Ishikawa (cell line): Measurements from ENCODE around the gene SETD1A.

Experiments used
- CEBPB ChIP-seq: IDR thresholded peaks from 2 replicates; pipeline ENCODE4 v1.6.1; 2012
- CREB1 ChIP-seq: IDR thresholded peaks from 2 replicates; pipeline ENCODE4 v1.6.1; 2012; ENCODE audit warnings: low read depth
- EGR1 ChIP-seq: IDR thresholded peaks from 2 replicates; pipeline ENCODE4 v1.6.1; 2012
- EP300 ChIP-seq: IDR thresholded peaks from 2 replicates; pipeline ENCODE4 v1.6.1; 2012; ENCODE audit warnings: borderline replicate concordance
- FOXM1 ChIP-seq: IDR thresholded peaks from 2 replicates; pipeline ENCODE4 v1.6.1; 2012; ENCODE audit warnings: low read depth, borderline replicate concordance
- MAX ChIP-seq: IDR thresholded peaks from 2 replicates; pipeline ENCODE4 v1.6.1; 2012
- NFIC ChIP-seq: IDR thresholded peaks from 2 replicates; pipeline ENCODE4 v1.6.1; 2012
- RAD21 ChIP-seq: IDR thresholded peaks from 2 replicates; pipeline ENCODE4 v1.6.1; 2012; ENCODE audit warnings: low read depth
- REST ChIP-seq: IDR thresholded peaks from 2 replicates; pipeline ENCODE4 v1.6.1; 2012; ENCODE audit warnings: low read depth, mild to moderate bottlenecking
- TAF1 ChIP-seq: IDR thresholded peaks from 2 replicates; pipeline ENCODE4 v1.6.1; 2012; ENCODE audit warnings: low read depth, mild to moderate bottlenecking
- TCF12 ChIP-seq: IDR thresholded peaks from 2 replicates; pipeline ENCODE4 v1.6.1; 2012; ENCODE audit warnings: low read depth
- TEAD4 ChIP-seq: IDR thresholded peaks from 2 replicates; pipeline ENCODE4 v1.6.1; 2012
- USF1 ChIP-seq: IDR thresholded peaks from 2 replicates; pipeline ENCODE4 v1.6.1; 2012
- YY1 ChIP-seq: IDR thresholded peaks from 2 replicates; pipeline ENCODE4 v1.6.1; 2012; ENCODE audit warnings: low read depth
- ZBTB7A ChIP-seq: IDR thresholded peaks from 2 replicates; pipeline ENCODE4 v1.6.1; 2012; ENCODE audit warnings: low read depth

The SETD1A gene

GRCh38 chr16:30982548-30983288 lies 25.2 kb downstream of the SETD1A start:
- no peak for TF ChIP-seq EGR1
- no peak for TF ChIP-seq TEAD4
- no peak for TF ChIP-seq YY1
- no peak for TF ChIP-seq TAF1
- TF ChIP-seq MAX, result no peak
- no peak for TF ChIP-seq TCF12
- no peak for TF ChIP-seq CREB1
- TF ChIP-seq USF1, result no peak
- TF ChIP-seq REST, result no peak
- no peak for TF ChIP-seq CEBPB
- no peak for TF ChIP-seq ZBTB7A
- no peak for TF ChIP-seq NFIC
- no peak for TF ChIP-seq FOXM1
- no peak for TF ChIP-seq EP300
- no peak for TF ChIP-seq RAD21

- no peak for TF ChIP-seq MAX
Measured at GRCh38 chr16:30983289-30983889, 25.8 kb downstream of the SETD1A start.

GRCh38 chr16:30983898-30984610 lies 26.5 kb downstream of the SETD1A start:
- no peak for TF ChIP-seq USF1
- TF ChIP-seq ZBTB7A, result no peak
- TF ChIP-seq NFIC, result no peak
- no peak for TF ChIP-seq TAF1
- no peak for TF ChIP-seq FOXM1
- no peak for TF ChIP-seq CREB1

GRCh38 chr16:30984669-30985400 lies 27.3 kb downstream of the SETD1A start, which contains the start of gene HSD3B7:
TSS of gene HSD3B7 (plus strand) at chr16:30985207. CDS start at chr16:30985659, 452 bp downstream.
- peak; percentile 59 for TF ChIP-seq ZBTB7A
- peak; percentile 78 for TF ChIP-seq RAD21
- TF ChIP-seq YY1, result no peak

GRCh38 chr16:30985401-30986128 lies 28.0 kb downstream of the SETD1A start:
- TF ChIP-seq TCF12 (no peak), USF1 (no peak), CREB1 (no peak), ZBTB7A (no peak), MAX (no peak), RAD21 (no peak; the same call in 1 of the 2 replicates), YY1 (no peak), REST (no peak)
